HPDE6-E6E7 (cell line): Measurements from ENCODE around the gene CYP27B1.

Experiments used
- DNase-seq: peaks from one replicate; pipeline ENCODE4 v3.0.0; 2011; ENCODE audit warnings: missing footprints; ENCODE audit errors: extremely low spot score

The CYP27B1 gene

GRCh38 chr12:57735952-57736740 lies 30.7 kb downstream of the CYP27B1 start:
- no peak for DNase-seq

- no peak for DNase-seq
Observed at GRCh38 chr12:57735198-57735855, 31.6 kb downstream of the CYP27B1 start.

GRCh38 chr12:57734591-57734990 lies 32.3 kb downstream of the CYP27B1 start:
- no peak for DNase-seq

- DNase-seq = no peak
Observed at GRCh38 chr12:57733928-57734327, 33.0 kb downstream of the CYP27B1 start.

GRCh38 chr12:57732726-57733593 lies 33.9 kb downstream of the CYP27B1 start:
- no peak for DNase-seq

- no peak for DNase-seq
Observed at GRCh38 chr12:57732270-57732669, 34.6 kb downstream of the CYP27B1 start.

GRCh38 chr12:57731411-57732080 lies 35.3 kb downstream of the CYP27B1 start:
- DNase-seq = no peak

GRCh38 chr12:57730336-57731067 lies 36.4 kb downstream of the CYP27B1 start:
- no peak for DNase-seq

- DNase-seq = no peak
Observed at GRCh38 chr12:57729321-57729844, 37.5 kb downstream of the CYP27B1 start.

- DNase-seq = no peak
Observed at GRCh38 chr12:57727758-57728395, 39.0 kb downstream of the CYP27B1 start.

GRCh38 chr12:57726884-57727757 lies 39.8 kb downstream of the CYP27B1 start:
- DNase-seq = no peak

- peak; percentile 89 for DNase-seq
Observed at GRCh38 chr12:57726151-57726883, 40.6 kb downstream of the CYP27B1 start.

- DNase-seq = no peak
Observed at GRCh38 chr12:57725851-57726150, 41.1 kb downstream of the CYP27B1 start.

GRCh38 chr12:57724936-57725740 lies 41.7 kb downstream of the CYP27B1 start:
- DNase-seq = no peak

- no peak for DNase-seq
Observed at GRCh38 chr12:57724003-57724935, 42.6 kb downstream of the CYP27B1 start.

- no peak for DNase-seq
Observed at GRCh38 chr12:57723630-57723962, 43.3 kb downstream of the CYP27B1 start.
